GM12878 (cell line): ENCODE data around the gene PCP2.

Source experiments
- CREB1 ChIP-seq: IDR thresholded peaks from 2 replicates; pipeline ENCODE4 v1.6.1; 2012; ENCODE audit warnings: low read depth, mild to moderate bottlenecking, inconsistent platforms
- EP300 ChIP-seq, 2 experiments: fragments of 150-350 bp in 1 of 2; IDR thresholded peaks; 2 replicates each; pipeline ENCODE4 v1.6.1; 2011 to 2012; ENCODE audit warnings: low read depth in 2 of 2, low read length in 2 of 2, borderline replicate concordance in 1 of 2, improper control_type of control experiment in 1 of 2, inconsistent platforms in 1 of 2; ENCODE audit not compliant: control insufficient read depth in 1 of 2
- FOXM1 ChIP-seq: IDR thresholded peaks from 2 replicates; pipeline ENCODE4 v1.6.1; 2012; ENCODE audit warnings: low read depth, mild to moderate bottlenecking, inconsistent platforms, low read length, moderate library complexity
- JUND ChIP-seq: IDR thresholded peaks from 2 replicates; pipeline ENCODE4 v1.6.1; 2012; ENCODE audit warnings: low read depth, mild to moderate bottlenecking, low read length, improper control_type of control experiment, moderate library complexity
- POLR2AphosphoS5 ChIP-seq: IDR thresholded peaks from 2 replicates; pipeline ENCODE4 v1.6.1; 2011; ENCODE audit warnings: mild to moderate bottlenecking, low read length, inconsistent platforms
- SRF ChIP-seq, 2 experiments: IDR thresholded peaks; 2 replicates each; pipeline ENCODE4 v1.6.1; 2011; ENCODE audit warnings: low read depth in 2 of 2, low read length in 2 of 2, mild to moderate bottlenecking in 1 of 2, moderate library complexity in 1 of 2
- ZNF207 ChIP-seq: fragments of 450-650 bp; IDR thresholded peaks from 2 replicates; pipeline ENCODE4 v1.6.1; 2014; ENCODE audit warnings: antibody characterized with exemption, mild to moderate bottlenecking, borderline replicate concordance
- TF ChIP-seq, protein P1 (sequence below), 3 experiments: IDR thresholded peaks in 2 of 3; conservative IDR thresholded peaks in 1 of 3; 2 replicates each; pipeline ENCODE4 v1.5.1; 2011; ENCODE audit warnings: low read depth in 3 of 3, low read length in 3 of 3, mild to moderate bottlenecking in 3 of 3, control low read depth in 2 of 3, moderate library complexity in 2 of 3, inconsistent platforms in 1 of 3, mixed read lengths in 1 of 3; ENCODE audit not compliant: control insufficient read depth in 2 of 3, insufficient read depth in 1 of 3; ENCODE audit errors: extremely low read depth in 1 of 3
- TF ChIP-seq, protein P2 (sequence below): IDR thresholded peaks from 2 replicates; pipeline ENCODE4 v1.6.1; 2012; ENCODE audit warnings: mild to moderate bottlenecking, low read depth, low read length

DNA sequence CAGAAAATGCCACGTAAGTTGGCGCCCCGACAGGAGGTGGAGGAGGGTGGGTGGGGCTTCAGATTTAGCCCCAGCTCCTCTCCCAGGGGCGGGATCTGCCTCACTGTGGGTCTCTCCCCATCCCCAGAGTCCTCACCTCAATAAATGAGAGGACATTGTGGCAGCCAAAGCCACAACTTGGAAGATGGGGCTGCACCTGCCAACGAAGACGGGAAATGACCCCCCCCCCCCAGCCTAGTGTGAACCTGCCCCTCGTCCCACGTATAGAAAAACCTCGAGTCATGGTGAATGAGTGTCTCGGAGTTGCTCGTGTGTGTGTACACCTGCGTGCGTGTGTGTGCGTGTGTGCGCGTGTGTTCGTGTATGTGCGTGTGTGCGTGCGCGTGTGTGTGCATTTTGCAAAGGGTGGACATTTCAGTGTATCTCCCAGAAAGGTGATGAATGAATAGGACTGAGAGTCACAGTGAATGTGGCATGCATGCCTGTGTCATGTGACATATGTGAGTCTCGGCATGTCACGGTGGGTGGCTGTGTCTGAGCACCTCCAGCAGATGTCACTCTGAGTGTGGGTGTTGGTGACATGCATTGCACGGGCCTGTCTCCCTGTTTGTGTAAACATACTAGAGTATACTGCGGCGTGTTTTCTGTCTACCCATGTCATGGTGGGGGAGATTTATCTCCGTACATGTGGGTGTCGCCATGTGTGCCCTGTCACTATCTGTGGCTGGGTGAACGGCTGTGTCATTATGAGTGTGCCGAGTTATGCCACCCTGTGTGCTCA lies 45.6 kb upstream of the PCP2 start:
- no peak for TF ChIP-seq JUND
- TF ChIP-seq EP300 (IDR thresholded peaks at IDR 0.05; ENCODE audit: borderline replicate concordance in 1 of 2, control insufficient read depth in 1 of 2, low read depth in 2 of 2, low read length in 2 of 2): no peak
- TF ChIP-seq CREB1: no peak
- no peak for TF ChIP-seq POLR2AphosphoS5
- TF ChIP-seq FOXM1: no peak
- no peak for TF ChIP-seq SRF (IDR thresholded peaks at IDR 0.05; ENCODE audit: low read depth in 2 of 2, low read length in 2 of 2)
- TF ChIP-seq ZNF207: no peak
- TF ChIP-seq, protein P1, sequence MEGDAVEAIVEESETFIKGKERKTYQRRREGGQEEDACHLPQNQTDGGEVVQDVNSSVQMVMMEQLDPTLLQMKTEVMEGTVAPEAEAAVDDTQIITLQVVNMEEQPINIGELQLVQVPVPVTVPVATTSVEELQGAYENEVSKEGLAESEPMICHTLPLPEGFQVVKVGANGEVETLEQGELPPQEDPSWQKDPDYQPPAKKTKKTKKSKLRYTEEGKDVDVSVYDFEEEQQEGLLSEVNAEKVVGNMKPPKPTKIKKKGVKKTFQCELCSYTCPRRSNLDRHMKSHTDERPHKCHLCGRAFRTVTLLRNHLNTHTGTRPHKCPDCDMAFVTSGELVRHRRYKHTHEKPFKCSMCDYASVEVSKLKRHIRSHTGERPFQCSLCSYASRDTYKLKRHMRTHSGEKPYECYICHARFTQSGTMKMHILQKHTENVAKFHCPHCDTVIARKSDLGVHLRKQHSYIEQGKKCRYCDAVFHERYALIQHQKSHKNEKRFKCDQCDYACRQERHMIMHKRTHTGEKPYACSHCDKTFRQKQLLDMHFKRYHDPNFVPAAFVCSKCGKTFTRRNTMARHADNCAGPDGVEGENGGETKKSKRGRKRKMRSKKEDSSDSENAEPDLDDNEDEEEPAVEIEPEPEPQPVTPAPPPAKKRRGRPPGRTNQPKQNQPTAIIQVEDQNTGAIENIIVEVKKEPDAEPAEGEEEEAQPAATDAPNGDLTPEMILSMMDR (IDR thresholded peaks at IDR 0.05 in 2 of 3, conservative IDR thresholded peaks at IDR 0.05 in 1 of 3; ENCODE audit: control insufficient read depth in 2 of 3, extremely low read depth in 1 of 3, insufficient read depth in 1 of 3, low read depth in 3 of 3, low read length in 3 of 3): peak; percentile 63 to 90 (median 86)
- TF ChIP-seq, protein P2, sequence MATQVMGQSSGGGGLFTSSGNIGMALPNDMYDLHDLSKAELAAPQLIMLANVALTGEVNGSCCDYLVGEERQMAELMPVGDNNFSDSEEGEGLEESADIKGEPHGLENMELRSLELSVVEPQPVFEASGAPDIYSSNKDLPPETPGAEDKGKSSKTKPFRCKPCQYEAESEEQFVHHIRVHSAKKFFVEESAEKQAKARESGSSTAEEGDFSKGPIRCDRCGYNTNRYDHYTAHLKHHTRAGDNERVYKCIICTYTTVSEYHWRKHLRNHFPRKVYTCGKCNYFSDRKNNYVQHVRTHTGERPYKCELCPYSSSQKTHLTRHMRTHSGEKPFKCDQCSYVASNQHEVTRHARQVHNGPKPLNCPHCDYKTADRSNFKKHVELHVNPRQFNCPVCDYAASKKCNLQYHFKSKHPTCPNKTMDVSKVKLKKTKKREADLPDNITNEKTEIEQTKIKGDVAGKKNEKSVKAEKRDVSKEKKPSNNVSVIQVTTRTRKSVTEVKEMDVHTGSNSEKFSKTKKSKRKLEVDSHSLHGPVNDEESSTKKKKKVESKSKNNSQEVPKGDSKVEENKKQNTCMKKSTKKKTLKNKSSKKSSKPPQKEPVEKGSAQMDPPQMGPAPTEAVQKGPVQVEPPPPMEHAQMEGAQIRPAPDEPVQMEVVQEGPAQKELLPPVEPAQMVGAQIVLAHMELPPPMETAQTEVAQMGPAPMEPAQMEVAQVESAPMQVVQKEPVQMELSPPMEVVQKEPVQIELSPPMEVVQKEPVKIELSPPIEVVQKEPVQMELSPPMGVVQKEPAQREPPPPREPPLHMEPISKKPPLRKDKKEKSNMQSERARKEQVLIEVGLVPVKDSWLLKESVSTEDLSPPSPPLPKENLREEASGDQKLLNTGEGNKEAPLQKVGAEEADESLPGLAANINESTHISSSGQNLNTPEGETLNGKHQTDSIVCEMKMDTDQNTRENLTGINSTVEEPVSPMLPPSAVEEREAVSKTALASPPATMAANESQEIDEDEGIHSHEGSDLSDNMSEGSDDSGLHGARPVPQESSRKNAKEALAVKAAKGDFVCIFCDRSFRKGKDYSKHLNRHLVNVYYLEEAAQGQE: no peak
